Type B pancreatic cell (in vitro differentiated cells): ENCODE results near the gene MAP2. TPM values are rescaled to one million over a fixed set of nuclear protein-coding genes. Genes with fewer than 3 reads are reported as not detected.

Source experiments
- DNase-seq: peaks from one replicate; pipeline ENCODE4 v3.0.0; 2021; ENCODE audit warnings: mixed read lengths; ENCODE audit not compliant: unreplicated experiment; ENCODE audit errors: extremely low spot score
- H3K27ac Mint-ChIP-seq: 2 replicates; pipeline ENCODE4 v1.8.0; 2021; ENCODE audit warnings: mild to moderate bottlenecking, mixed read lengths
- H3K27me3 Mint-ChIP-seq: 2 replicates; pipeline ENCODE4 v1.8.0; 2021; ENCODE audit warnings: mixed read lengths
- H3K36me3 Mint-ChIP-seq: 2 replicates; pipeline ENCODE4 v1.8.0; 2021; ENCODE audit warnings: mixed read lengths
- H3K4me1 Mint-ChIP-seq: one replicate; pipeline ENCODE4 v1.8.0; 2021; ENCODE audit warnings: mixed read lengths; ENCODE audit not compliant: unreplicated experiment
- H3K4me3 Mint-ChIP-seq: 2 replicates; pipeline ENCODE4 v1.8.0; 2021; ENCODE audit warnings: mild to moderate bottlenecking, mixed read lengths
- H3K9me3 Mint-ChIP-seq: 2 replicates; pipeline ENCODE4 v1.8.0; 2021; ENCODE audit warnings: mixed read lengths
- total RNA-seq: library from RNA; stranded (reverse); gene quantifications from 2 replicates; pipeline ENCODE4 v1.2.1, GENCODE V29; 2021; ENCODE audit warnings: low replicate concordance
- TF ChIP-seq, protein P1 (sequence below): fragments of 200-600 bp; sonication (generic); conservative IDR thresholded peaks from 2 replicates; pipeline ENCODE4 v1.5.0; 2021; ENCODE audit warnings: antibody characterized with exemption, mild to moderate bottlenecking

The MAP2 gene
- total RNA-seq, 1 donor from 2014 or later = 37.5 TPM

DNA sequence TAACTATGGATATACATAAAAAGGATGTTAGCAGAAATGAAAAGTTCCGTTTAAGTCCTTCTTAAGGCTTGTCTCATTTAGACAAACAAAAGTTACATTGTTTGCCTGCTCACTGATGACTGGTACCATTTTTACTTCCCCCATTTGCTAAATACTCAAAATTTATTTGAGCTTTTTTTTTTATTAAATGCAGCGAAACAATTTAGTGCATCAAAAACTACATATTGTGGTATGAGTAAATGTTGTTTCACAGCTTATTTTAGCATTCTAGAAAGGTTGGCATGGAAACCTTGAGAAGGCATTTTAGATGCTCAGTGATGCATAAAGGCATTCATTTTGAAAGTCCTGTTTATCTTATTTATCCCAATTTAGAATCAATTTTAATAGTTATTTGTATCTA, 100.0 kb downstream of the MAP2 start:
- peaks cover 5% of the 10 kb centered on the region for H3K27me3 Mint-ChIP-seq
- H3K27ac Mint-ChIP-seq = no peak overlapping the region
- no peaks in the 10 kb centered on the region for H3K9me3 Mint-ChIP-seq
- H3K4me1 Mint-ChIP-seq = peaks cover 10% of the 10 kb centered on the region
- DNase-seq = no peak
- H3K4me3 Mint-ChIP-seq = no peak overlapping the region
- no peaks in the 10 kb centered on the region for H3K36me3 Mint-ChIP-seq
- TF ChIP-seq, protein P1, sequence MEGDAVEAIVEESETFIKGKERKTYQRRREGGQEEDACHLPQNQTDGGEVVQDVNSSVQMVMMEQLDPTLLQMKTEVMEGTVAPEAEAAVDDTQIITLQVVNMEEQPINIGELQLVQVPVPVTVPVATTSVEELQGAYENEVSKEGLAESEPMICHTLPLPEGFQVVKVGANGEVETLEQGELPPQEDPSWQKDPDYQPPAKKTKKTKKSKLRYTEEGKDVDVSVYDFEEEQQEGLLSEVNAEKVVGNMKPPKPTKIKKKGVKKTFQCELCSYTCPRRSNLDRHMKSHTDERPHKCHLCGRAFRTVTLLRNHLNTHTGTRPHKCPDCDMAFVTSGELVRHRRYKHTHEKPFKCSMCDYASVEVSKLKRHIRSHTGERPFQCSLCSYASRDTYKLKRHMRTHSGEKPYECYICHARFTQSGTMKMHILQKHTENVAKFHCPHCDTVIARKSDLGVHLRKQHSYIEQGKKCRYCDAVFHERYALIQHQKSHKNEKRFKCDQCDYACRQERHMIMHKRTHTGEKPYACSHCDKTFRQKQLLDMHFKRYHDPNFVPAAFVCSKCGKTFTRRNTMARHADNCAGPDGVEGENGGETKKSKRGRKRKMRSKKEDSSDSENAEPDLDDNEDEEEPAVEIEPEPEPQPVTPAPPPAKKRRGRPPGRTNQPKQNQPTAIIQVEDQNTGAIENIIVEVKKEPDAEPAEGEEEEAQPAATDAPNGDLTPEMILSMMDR = no peak

- H3K4me3 Mint-ChIP-seq = no peak overlapping the region
- no peak for DNase-seq
- peaks cover 5% of the 10 kb centered on the region for H3K27me3 Mint-ChIP-seq
- H3K27ac Mint-ChIP-seq = no peak overlapping the region
- H3K4me1 Mint-ChIP-seq = peaks cover 10% of the 10 kb centered on the region
- TF ChIP-seq, protein P1 = no peak
- H3K9me3 Mint-ChIP-seq = no peaks in the 10 kb centered on the region
- no peaks in the 10 kb centered on the region for H3K36me3 Mint-ChIP-seq
Measured at GRCh38 chr2:209525331-209525730, 101.5 kb downstream of the MAP2 start.

DNA sequence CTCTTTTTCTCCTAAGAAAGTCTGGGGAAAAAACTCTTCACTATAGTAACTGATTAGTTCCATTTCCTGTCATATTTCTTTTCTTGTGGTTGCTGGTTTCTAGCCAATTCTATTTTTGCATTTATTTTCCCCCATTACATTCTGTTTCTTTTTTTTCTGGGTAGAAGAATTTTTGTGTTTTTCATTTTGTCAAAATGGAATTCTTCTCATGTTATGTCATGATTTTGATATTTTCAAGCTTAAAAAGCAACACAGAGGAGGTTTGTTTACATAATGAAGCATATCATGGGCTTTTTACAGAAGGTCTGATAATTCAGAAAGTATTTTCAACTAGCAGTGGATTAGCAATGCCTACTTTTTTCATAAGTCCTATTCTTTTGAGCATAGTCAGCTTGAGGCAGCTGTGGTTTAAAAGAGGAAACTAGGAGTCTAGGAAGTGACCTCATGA, 102.0 kb downstream of the MAP2 start:
- no peak for DNase-seq
- Mint-ChIP-seq H3K4me3 (no peak overlapping the region), H3K27ac (peak overlapping the region; percentile 30), H3K36me3 (no peaks in the 10 kb centered on the region), H3K9me3 (no peaks in the 10 kb centered on the region), H3K27me3 (peaks cover 5% of the 10 kb centered on the region), H3K4me1 (peaks cover 10% of the 10 kb centered on the region)
- TF ChIP-seq, protein P1 = no peak

DNA sequence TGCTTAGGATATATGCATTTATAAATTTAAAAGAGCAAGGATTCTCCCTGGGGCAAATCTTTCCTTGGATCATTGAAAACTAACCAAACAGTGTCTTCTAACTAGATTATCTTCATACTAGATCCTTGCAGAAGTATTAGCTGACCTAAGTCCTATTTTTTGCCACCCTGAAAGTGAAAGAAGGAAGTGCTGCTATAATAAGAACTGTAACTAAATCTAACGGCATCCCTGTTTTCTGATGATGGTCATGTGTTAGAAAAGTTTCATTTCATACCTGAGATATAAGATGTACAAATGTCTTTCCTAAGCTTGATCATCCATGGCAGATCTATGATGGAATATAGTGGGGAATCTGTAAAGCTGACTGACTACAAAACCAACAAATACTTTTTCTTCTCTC, 102.7 kb downstream of the MAP2 start:
- H3K9me3 Mint-ChIP-seq = no peaks in the 10 kb centered on the region
- peaks cover 5% of the 10 kb centered on the region for H3K27me3 Mint-ChIP-seq
- no peak overlapping the region for H3K4me3 Mint-ChIP-seq
- no peak overlapping the region for H3K27ac Mint-ChIP-seq
- DNase-seq = no peak
- TF ChIP-seq, protein P1 = no peak
- peaks cover 10% of the 10 kb centered on the region for H3K4me1 Mint-ChIP-seq
- no peaks in the 10 kb centered on the region for H3K36me3 Mint-ChIP-seq

- no peak overlapping the region for H3K4me3 Mint-ChIP-seq
- no peak overlapping the region for H3K27ac Mint-ChIP-seq
- no peaks in the 10 kb centered on the region for H3K9me3 Mint-ChIP-seq
- no peak for DNase-seq
- no peaks in the 10 kb centered on the region for H3K36me3 Mint-ChIP-seq
- TF ChIP-seq, protein P1 = no peak
- peaks cover 5% of the 10 kb centered on the region for H3K27me3 Mint-ChIP-seq
- peaks cover 4% of the 10 kb centered on the region for H3K4me1 Mint-ChIP-seq
Measured at GRCh38 chr2:209529579-209529978, 105.7 kb downstream of the MAP2 start.

DNA sequence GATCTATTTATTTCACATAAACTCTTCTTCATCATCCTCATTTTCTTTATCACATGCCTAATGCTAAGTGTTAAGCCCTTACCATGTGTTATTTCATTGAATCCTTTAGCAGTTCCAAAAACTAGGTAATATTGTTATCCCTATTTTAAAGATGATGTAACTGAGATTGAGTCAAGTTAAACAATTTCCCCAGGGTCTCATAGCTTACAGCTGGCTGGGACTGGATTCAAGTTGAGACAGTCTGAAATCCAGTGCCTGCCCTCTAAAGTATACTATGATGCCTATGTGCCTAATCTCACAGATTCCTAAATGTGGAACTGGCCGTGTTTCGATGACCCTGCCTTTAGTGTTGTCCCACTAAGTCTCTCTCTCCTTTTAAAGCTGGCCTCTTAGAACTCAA, 108.5 kb downstream of the MAP2 start:
- Mint-ChIP-seq H3K36me3 (no peaks in the 10 kb centered on the region), H3K4me1 (no peaks in the 10 kb centered on the region), H3K27ac (no peak overlapping the region), H3K9me3 (no peaks in the 10 kb centered on the region), H3K4me3 (no peak overlapping the region), H3K27me3 (peaks cover 4% of the 10 kb centered on the region)
- TF ChIP-seq, protein P1 = no peak
- no peak for DNase-seq
